Fibroblast of lung (primary cell): ENCODE measurements around the gene HMG20B. TPM values are rescaled to one million over a fixed set of nuclear protein-coding genes. Genes with fewer than 3 reads are reported as not detected.

Source experiments
- DNase-seq, 2 donors: peaks; one replicate each; pipeline versions ENCODE4 v3.0.0 to v3.0.0-alpha.2; 2010; ENCODE audit warnings: low read depth in 2 of 2
- H2AFZ ChIP-seq: 2 replicates; pipeline ENCODE4 v1.5.1; 2012; ENCODE audit warnings: low read length, control low read depth, inconsistent platforms
- H3K27ac ChIP-seq: 2 replicates; pipeline ENCODE4 v1.5.1; 2011; ENCODE audit warnings: low read length, control low read depth; ENCODE audit not compliant: insufficient read depth
- H3K27me3 ChIP-seq: 2 replicates; pipeline ENCODE4 v1.5.1; 2011; ENCODE audit warnings: mild to moderate bottlenecking, low read length; ENCODE audit not compliant: control insufficient read depth, insufficient read depth
- H3K36me3 ChIP-seq: 2 replicates; pipeline ENCODE4 v1.5.1; 2011; ENCODE audit warnings: low read length; ENCODE audit not compliant: control insufficient read depth, insufficient read depth
- H3K4me1 ChIP-seq: 2 replicates; pipeline ENCODE4 v1.5.1; 2011; ENCODE audit warnings: low read length; ENCODE audit not compliant: control insufficient read depth, insufficient read depth; ENCODE audit errors: extremely low read depth
- H3K4me2 ChIP-seq: 2 replicates; pipeline ENCODE4 v1.5.1; 2011; ENCODE audit warnings: low read length, control low read depth; ENCODE audit not compliant: insufficient read depth; ENCODE audit errors: extremely low read depth
- H3K4me3 ChIP-seq, 4 experiments: fragments of 200-600 bp in 1 of 4; sonication (generic) in 1 of 4; replicated peaks in 1 of 4; 2 replicates each; pipeline ENCODE4 v1.5.1; 2011 to 2016; ENCODE audit warnings: low read length in 4 of 4, low read depth in 3 of 4, mild to moderate bottlenecking in 3 of 4, control low read depth in 2 of 4, inconsistent platforms in 1 of 4, mixed read lengths in 1 of 4; ENCODE audit not compliant: insufficient read depth in 1 of 4; ENCODE audit errors: control extremely low read depth in 1 of 4
- H3K79me2 ChIP-seq: 2 replicates; pipeline ENCODE4 v1.5.1; 2012; ENCODE audit warnings: mild to moderate bottlenecking, low read length, inconsistent platforms; ENCODE audit not compliant: control insufficient read depth, insufficient read depth
- H3K9ac ChIP-seq: 2 replicates; pipeline ENCODE4 v1.5.1; 2011; ENCODE audit warnings: mild to moderate bottlenecking, low read length, control low read depth; ENCODE audit not compliant: insufficient read depth
- H3K9me3 ChIP-seq: 2 replicates; pipeline ENCODE4 v1.5.1; 2012; ENCODE audit warnings: low read depth, low read length; ENCODE audit not compliant: control insufficient read depth, insufficient read depth
- H4K20me1 ChIP-seq: 2 replicates; pipeline ENCODE4 v1.5.1; 2011; ENCODE audit warnings: low read length; ENCODE audit not compliant: control insufficient read depth, insufficient read depth; ENCODE audit errors: extremely low read depth
- EZH2 ChIP-seq: IDR thresholded peaks from 2 replicates; pipeline ENCODE4 v1.5.1; 2012; ENCODE audit warnings: low read length, control low read depth, mild to moderate bottlenecking; ENCODE audit errors: missing control alignments
- polyA plus RNA-seq, 2 donors: library from polyadenylated mRNA; depleted of rRNA in 1 of 2; stranded (reverse) in 1 of 2; unstranded in 1 of 2; fragments of >200 nt; gene quantifications; 2 replicates each; pipeline ENCODE4 v1.2.1, GENCODE V29; 2011 to 2012; ENCODE audit warnings: missing spikeins in 1 of 2
- total RNA-seq: library from RNA; depleted of rRNA; stranded (reverse); fragments of >200 nt; gene quantifications from 2 replicates; pipeline ENCODE4 v1.2.1, GENCODE V29; 2014
- TF ChIP-seq, protein P1 (sequence below), 2 donors: IDR thresholded peaks in 1 of 2; conservative IDR thresholded peaks in 1 of 2; 1 replicate in 1 of 2; 2 replicates in 1 of 2; pipeline ENCODE4 v1.5.1; 2011 to 2012; ENCODE audit warnings: low read length in 2 of 2, control low read depth in 1 of 2, inconsistent platforms in 1 of 2, low read depth in 1 of 2, mild to moderate bottlenecking in 1 of 2

Gene HMG20B
- total and polyA plus RNA-seq, 2 donors (not counting 1 experiment from before 2014, with no cell fraction given) = 27.3 to 63.6 TPM

DNA sequence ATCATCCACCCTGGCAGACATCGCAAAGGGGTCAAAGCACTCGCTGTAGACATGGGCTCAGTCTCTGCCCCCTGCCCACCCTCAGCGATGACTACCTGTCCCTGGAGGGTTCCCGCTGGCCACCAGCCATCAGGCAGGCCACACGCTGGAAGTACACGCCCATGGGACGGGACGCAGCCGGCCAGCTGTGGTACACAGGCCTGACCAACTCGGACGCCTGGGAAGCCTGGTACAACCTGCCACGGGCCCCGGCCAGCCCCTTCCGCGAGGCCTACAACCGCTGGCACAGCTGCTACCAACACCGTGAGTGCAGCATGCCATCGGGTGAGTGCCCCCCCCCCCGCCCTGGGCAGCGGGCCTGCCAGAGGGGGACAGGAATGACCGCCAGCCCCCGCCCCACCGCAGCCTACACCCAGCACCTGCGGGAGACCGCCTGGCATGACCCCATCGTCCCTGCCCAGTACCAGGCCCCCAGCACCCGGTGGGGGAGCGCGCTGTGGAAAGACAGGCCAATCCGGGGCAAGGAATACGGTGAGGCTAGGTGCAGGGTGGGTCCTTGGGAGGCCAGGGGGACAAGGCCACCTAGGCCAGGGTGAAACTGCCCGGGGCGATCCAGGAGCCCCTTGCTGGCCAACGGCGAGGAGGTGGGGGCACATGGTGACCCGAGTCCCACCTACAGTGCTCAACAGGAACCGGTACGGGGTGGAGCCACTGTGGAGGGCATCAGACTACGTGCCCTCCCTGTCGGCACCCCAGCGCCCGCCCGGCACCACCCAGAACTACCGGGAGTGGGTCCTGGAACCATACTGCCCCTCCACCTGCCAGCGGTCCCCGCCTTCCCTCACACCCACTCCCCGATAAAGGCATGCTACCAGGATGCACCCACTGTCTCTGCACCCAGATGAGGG lies 29.3 kb upstream of the HMG20B start:
- Histone ChIP-seq H3K9me3 (no peaks in the 10 kb centered on the region), H3K9ac (no peak overlapping the region), H3K27ac (no peak overlapping the region), H4K20me1 (no peaks in the 10 kb centered on the region), H3K27me3 (no peaks in the 10 kb centered on the region), H3K4me1 (peaks cover 5% of the 10 kb centered on the region), H3K4me2 (no peak overlapping the region), H3K36me3 (peaks cover 23% of the 10 kb centered on the region), H2AFZ (no peak overlapping the region), H3K79me2 (no peaks in the 10 kb centered on the region), H3K4me3 (no peak overlapping the region)
- DNase-seq = no peak
- TF ChIP-seq, protein P1, sequence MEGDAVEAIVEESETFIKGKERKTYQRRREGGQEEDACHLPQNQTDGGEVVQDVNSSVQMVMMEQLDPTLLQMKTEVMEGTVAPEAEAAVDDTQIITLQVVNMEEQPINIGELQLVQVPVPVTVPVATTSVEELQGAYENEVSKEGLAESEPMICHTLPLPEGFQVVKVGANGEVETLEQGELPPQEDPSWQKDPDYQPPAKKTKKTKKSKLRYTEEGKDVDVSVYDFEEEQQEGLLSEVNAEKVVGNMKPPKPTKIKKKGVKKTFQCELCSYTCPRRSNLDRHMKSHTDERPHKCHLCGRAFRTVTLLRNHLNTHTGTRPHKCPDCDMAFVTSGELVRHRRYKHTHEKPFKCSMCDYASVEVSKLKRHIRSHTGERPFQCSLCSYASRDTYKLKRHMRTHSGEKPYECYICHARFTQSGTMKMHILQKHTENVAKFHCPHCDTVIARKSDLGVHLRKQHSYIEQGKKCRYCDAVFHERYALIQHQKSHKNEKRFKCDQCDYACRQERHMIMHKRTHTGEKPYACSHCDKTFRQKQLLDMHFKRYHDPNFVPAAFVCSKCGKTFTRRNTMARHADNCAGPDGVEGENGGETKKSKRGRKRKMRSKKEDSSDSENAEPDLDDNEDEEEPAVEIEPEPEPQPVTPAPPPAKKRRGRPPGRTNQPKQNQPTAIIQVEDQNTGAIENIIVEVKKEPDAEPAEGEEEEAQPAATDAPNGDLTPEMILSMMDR (conservative IDR thresholded peaks at IDR 0.05 in 1 of 2, IDR thresholded peaks at IDR 0.05 in 1 of 2; ENCODE audit: low read depth in 1 of 2, low read length in 2 of 2) = no peak
- TF ChIP-seq EZH2 = no peak

DNA sequence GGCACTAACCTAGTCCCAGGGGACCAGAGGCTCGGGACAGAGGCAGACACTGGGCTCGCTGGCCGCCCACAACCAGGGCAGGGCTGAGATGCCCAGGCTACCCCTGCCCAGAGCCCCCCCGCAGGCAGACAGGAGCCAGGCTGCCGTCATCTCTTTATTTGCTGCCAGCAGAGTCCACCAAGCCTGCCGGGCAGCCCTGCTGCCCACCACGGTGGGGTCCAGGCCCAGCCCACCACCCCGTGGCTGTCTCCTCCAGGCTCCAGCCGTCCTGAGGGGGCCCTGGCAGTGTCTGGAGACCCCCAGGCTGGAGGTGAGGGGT lies 28.7 kb upstream of the HMG20B start:
- Histone ChIP-seq H3K4me3 (no peak overlapping the region), H4K20me1 (no peaks in the 10 kb centered on the region), H3K27ac (no peak overlapping the region), H3K4me2 (no peak overlapping the region), H3K9me3 (no peaks in the 10 kb centered on the region), H3K79me2 (no peaks in the 10 kb centered on the region), H3K27me3 (no peaks in the 10 kb centered on the region), H3K9ac (no peak overlapping the region), H3K4me1 (peaks cover under 1% of the 10 kb centered on the region), H2AFZ (no peak overlapping the region), H3K36me3 (peaks cover 20% of the 10 kb centered on the region)
- DNase-seq = no peak
- TF ChIP-seq EZH2 = no peak
- TF ChIP-seq, protein P1 (conservative IDR thresholded peaks at IDR 0.05 in 1 of 2, IDR thresholded peaks at IDR 0.05 in 1 of 2; ENCODE audit: low read depth in 1 of 2, low read length in 2 of 2) = no peak

DNA sequence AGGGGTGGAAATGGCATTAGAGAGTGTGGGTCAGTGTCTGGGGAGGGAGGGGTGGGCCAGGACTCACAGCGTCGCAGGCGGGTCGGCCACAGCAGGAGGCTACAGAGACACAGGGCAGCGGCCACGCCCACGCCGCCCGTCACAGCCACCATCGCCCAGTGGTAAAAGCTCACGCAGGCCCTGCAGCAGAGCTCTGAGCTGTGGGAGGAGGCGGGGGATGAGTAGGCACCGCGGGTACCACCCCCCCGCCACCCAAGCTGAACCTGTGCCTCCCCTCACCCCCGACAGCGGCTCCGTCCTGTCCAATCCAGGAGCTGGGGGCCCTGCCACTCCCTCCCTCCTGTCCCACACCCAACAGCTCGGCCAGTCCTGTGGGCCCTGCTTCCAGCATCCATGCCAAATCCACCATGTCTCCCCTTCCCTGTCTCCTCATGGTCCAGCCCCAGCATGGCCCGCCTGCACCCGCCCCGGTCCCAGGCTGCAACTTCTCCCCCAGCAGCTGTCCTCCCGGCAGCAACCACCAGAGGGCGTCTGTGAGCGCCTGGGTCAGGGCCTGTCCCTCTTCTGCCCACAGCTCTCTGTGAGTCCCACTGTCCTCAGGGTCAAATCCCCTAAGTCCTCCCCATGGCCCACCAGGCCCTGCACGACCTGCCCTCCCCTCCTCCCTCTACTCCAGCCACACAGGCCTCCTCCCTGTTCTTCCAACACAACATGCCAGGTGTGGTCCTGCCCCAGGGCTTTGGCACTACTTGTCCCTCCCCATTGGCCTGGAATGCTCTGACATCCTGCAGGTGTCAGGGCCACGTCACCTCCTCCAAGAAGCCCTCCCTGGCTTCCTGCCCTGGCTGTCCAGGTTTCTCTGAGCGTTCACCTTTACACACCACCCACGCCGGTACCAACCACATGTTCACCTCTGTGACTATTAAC lies 27.7 kb upstream of the HMG20B start:
- Histone ChIP-seq H3K79me2 (no peaks in the 10 kb centered on the region), H3K4me3 (no peak overlapping the region), H4K20me1 (no peaks in the 10 kb centered on the region), H3K4me1 (no peaks in the 10 kb centered on the region), H3K9ac (no peak overlapping the region), H3K36me3 (peaks cover 17% of the 10 kb centered on the region), H3K27ac (no peak overlapping the region), H3K4me2 (no peak overlapping the region), H3K9me3 (no peaks in the 10 kb centered on the region), H3K27me3 (no peaks in the 10 kb centered on the region), H2AFZ (no peak overlapping the region)
- peak in 1 of 2 donors; percentile 42 for DNase-seq
- TF ChIP-seq, protein P1 (conservative IDR thresholded peaks at IDR 0.05 in 1 of 2, IDR thresholded peaks at IDR 0.05 in 1 of 2; ENCODE audit: low read depth in 1 of 2, low read length in 2 of 2) = peak; percentile 80 to 94
- no peak for TF ChIP-seq EZH2
